RWPE2 (cell line): ENCODE results near the gene RPL35.

Experiments
- ATAC-seq: fragments of 200-7000 bp; cut with Tn5 transposase; 3 replicates; pipeline ENCODE4 v1.9.1; 2021; ENCODE audit warnings: low read depth
- DNase-seq: peaks from one replicate; pipeline ENCODE4 v3.0.0-alpha.2; 2020; ENCODE audit warnings: low spot score
- H3K27ac ChIP-seq: fragments of 450-650 bp; 2 replicates; pipeline ENCODE4 v1.5.1; 2017; ENCODE audit warnings: mild to moderate bottlenecking; ENCODE audit not compliant: poor library complexity, severe bottlenecking
- H3K27me3 ChIP-seq: fragments of 250-450 bp; sonication (Bioruptor Pico); 2 replicates; pipeline ENCODE4 v1.5.1; 2021; ENCODE audit warnings: mild to moderate bottlenecking, moderate library complexity; ENCODE audit not compliant: insufficient read depth, poor library complexity, severe bottlenecking
- H3K36me3 ChIP-seq: fragments of 250-450 bp; sonication (Bioruptor Pico); 2 replicates; pipeline ENCODE4 v1.5.1; 2020; ENCODE audit warnings: low read depth, mild to moderate bottlenecking, moderate library complexity
- H3K4me1 ChIP-seq: fragments of 250-450 bp; sonication (Bioruptor Pico); 2 replicates; pipeline ENCODE4 v1.5.1; 2021; ENCODE audit warnings: mild to moderate bottlenecking, moderate library complexity; ENCODE audit not compliant: insufficient read depth, poor library complexity, severe bottlenecking
- H3K4me3 ChIP-seq: fragments of 250-450 bp; sonication (Bioruptor Pico); 2 replicates; pipeline ENCODE4 v1.5.1; 2021; ENCODE audit warnings: mild to moderate bottlenecking, moderate library complexity; ENCODE audit not compliant: severe bottlenecking
- H3K9me3 ChIP-seq: fragments of 250-450 bp; sonication (Bioruptor Pico); 2 replicates; pipeline ENCODE4 v1.5.1; 2021; ENCODE audit warnings: mild to moderate bottlenecking, moderate library complexity; ENCODE audit not compliant: severe bottlenecking
- TF ChIP-seq, protein P1 (sequence below): fragments of 450-650 bp; IDR thresholded peaks from one replicate; pipeline ENCODE4 v1.5.1; 2017; ENCODE audit warnings: mild to moderate bottlenecking, moderate library complexity; ENCODE audit not compliant: poor library complexity, severe bottlenecking

RPL35 gene

DNA sequence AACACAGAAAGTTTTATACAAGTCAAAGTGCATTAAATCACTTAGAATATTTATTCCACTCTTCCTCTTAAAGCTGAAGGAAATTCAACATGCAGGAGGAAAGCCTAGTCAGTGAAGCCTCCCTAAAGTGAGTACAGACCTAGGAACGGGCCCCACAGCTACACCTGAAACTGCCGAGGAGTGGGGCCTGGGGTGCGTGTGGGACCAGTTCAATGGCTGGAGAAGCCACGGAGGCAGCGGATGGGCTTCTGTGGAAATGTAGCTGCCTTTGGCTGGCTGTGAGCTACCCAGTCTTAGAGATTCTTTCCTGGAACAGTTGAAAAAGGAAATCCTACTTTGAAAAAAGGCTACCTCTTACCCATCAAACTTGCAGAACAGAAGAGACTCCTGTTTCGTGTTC lies 16.8 kb upstream of the RPL35 start:
- DNase-seq (no peak), ATAC-seq (no peak)
- H3K27me3 ChIP-seq, result no peaks in the 10 kb centered on the region
- peaks cover 61% of the 10 kb centered on the region for H3K36me3 ChIP-seq
- H3K27ac ChIP-seq, result no peak overlapping the region
- H3K4me3 ChIP-seq, result no peak overlapping the region
- H3K4me1 ChIP-seq, result no peaks in the 10 kb centered on the region
- H3K9me3 ChIP-seq, result no peaks in the 10 kb centered on the region
- TF ChIP-seq, protein P1, sequence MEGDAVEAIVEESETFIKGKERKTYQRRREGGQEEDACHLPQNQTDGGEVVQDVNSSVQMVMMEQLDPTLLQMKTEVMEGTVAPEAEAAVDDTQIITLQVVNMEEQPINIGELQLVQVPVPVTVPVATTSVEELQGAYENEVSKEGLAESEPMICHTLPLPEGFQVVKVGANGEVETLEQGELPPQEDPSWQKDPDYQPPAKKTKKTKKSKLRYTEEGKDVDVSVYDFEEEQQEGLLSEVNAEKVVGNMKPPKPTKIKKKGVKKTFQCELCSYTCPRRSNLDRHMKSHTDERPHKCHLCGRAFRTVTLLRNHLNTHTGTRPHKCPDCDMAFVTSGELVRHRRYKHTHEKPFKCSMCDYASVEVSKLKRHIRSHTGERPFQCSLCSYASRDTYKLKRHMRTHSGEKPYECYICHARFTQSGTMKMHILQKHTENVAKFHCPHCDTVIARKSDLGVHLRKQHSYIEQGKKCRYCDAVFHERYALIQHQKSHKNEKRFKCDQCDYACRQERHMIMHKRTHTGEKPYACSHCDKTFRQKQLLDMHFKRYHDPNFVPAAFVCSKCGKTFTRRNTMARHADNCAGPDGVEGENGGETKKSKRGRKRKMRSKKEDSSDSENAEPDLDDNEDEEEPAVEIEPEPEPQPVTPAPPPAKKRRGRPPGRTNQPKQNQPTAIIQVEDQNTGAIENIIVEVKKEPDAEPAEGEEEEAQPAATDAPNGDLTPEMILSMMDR, result no peak

DNA sequence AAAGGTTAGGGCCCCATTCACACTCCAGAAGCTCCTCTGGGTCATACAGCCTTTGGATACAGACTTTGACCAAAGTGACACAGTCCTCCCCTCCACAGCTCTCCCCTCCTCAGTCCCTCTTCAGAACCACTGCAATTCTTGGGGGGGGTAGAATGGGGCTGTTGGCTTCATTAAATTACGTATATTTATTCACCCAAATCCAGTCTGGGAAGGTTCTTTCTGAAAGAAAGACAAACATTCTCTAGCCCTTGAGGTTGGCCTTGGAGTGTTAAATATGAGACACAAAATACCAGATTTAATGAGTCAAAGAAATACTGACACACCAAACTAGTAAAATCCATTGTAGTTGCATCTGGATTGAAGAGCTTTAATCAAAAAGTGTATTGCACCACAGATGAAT lies 16.3 kb upstream of the RPL35 start:
- no peak for ATAC-seq
- Histone ChIP-seq H3K9me3 (no peaks in the 10 kb centered on the region), H3K27me3 (no peaks in the 10 kb centered on the region), H3K4me3 (no peak overlapping the region), H3K4me1 (peaks cover 1% of the 10 kb centered on the region), H3K36me3 (peaks cover 66% of the 10 kb centered on the region), H3K27ac (no peak overlapping the region)
- TF ChIP-seq, protein P1, result no peak
- DNase-seq, result no peak

DNA sequence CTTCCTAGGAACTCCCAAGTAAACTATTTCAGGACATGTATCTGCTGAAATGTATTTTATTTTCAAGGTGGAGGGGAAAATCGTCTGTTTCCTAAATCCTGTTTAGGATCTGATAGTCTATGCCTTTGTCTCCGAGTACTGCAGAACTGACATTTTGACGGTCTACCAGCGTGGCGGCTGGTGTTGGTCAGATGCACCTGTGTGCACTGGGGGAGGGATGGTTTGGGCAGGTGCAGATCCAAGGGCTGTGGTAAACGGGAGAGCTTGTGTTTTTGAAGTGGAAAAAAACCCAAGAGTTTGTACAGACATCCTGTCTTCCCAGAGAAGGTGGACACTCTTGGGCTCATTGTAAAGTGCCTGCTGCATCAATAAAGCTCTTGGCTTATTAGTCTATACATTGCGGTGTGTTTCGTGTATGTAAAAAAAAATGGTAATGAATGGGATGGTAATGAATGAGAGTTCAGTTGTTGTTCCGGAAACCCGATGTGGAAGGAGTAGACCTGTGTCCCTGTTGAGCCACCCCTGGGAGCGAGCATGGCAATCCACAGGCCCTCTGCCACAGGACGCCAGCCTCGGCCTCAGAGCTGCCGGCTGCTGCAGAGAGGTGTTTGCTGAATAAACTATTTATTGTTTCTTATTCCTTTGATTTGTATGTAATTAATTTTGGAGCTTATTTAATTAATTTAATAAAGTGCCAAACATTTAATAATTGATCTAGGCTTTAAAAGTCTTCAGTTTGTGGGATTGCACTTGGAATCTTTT lies 15.4 kb upstream of the RPL35 start:
- Histone ChIP-seq H3K36me3 (peaks cover 73% of the 10 kb centered on the region), H3K4me1 (peaks cover 10% of the 10 kb centered on the region), H3K27me3 (no peaks in the 10 kb centered on the region), H3K4me3 (no peak overlapping the region), H3K9me3 (no peaks in the 10 kb centered on the region), H3K27ac (no peak overlapping the region)
- TF ChIP-seq, protein P1, result no peak
- DNase-seq (no peak), ATAC-seq (no peak)

DNA sequence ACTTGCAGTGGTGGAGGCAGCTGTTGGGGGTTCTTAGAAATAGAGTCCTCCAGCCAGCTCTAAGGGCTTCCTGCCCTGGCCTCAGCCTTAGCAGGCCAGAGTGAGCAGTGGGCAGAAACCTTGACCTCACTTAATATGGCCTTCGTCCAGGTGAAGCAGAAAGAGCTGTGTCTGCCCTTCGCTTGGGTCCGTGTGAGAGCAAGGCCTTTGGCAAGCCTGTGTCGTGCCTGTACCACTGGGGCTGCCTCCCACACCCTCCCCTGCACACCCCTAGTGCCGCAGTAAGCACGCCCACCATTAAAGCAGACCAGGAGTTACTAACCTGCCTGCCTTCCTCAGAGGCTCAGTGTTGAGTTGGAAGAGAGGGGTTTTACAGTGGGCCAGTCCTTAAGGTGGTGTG lies 13.7 kb upstream of the RPL35 start:
- TF ChIP-seq, protein P1, result no peak
- H3K36me3 ChIP-seq, result peaks cover 80% of the 10 kb centered on the region
- no peaks in the 10 kb centered on the region for H3K9me3 ChIP-seq
- DNase-seq, result no peak
- no peak overlapping the region for H3K4me3 ChIP-seq
- ATAC-seq, result no peak
- H3K27me3 ChIP-seq, result no peaks in the 10 kb centered on the region
- H3K27ac ChIP-seq, result no peak overlapping the region
- peaks cover 27% of the 10 kb centered on the region for H3K4me1 ChIP-seq

DNA sequence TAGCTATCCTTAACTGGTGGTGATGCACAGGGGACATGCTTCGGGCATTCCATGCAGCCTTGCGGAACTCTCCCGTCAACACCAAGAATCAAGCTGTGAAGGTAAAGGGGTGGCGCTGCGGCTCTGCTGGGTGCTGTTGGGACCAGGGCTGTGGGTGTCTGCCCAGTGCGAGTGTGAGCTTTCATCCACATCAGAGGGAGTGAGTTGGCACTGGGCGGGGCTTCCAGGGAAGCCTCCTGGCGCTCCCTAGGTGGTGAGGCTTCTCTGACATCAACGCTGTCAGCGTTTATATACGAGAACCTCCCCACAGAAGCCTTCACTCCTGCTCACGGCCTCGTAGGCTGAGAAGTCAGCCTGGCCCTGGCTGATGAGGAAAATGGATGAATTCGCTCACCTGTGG lies 11.9 kb upstream of the RPL35 start:
- H3K9me3 ChIP-seq, result no peaks in the 10 kb centered on the region
- H3K4me1 ChIP-seq, result peaks cover 27% of the 10 kb centered on the region
- TF ChIP-seq, protein P1, result no peak
- ATAC-seq (no peak), DNase-seq (no peak)
- H3K27ac ChIP-seq, result no peak overlapping the region
- H3K36me3 ChIP-seq, result peaks cover 72% of the 10 kb centered on the region
- no peaks in the 10 kb centered on the region for H3K27me3 ChIP-seq
- H3K4me3 ChIP-seq, result no peak overlapping the region
